ENCODE data around the gene A2M. TPM values are rescaled to one million over a fixed set of nuclear protein-coding genes. Genes with fewer than 3 reads are reported as not detected.

The A2M gene
- total and polyA plus RNA-seq, 2 donors (not counting 3 experiments of a cell fraction or from before 2014, with no cell fraction given) = 11.5 to 16.9 TPM

GRCh38 chr12:9051158-9051550 is 64.6 kb downstream of the A2M start:
- H3K27me3 ChIP-seq (ENCODE audit: control insufficient read depth in 2 of 2, insufficient read depth in 2 of 2, low read length in 2 of 2) = peaks cover 7 to 21% of the 10 kb centered on the region in 2 experiments

More at GRCh38 chr12:9051158-9051550, 64.6 kb downstream of the A2M start:
- Histone ChIP-seq H2AFZ (ENCODE audit: low read depth, low read length) (no peak overlapping the region), H4K20me1 (replicated peaks; ENCODE audit: control insufficient read depth, extremely low read depth, insufficient read depth, low read length) (no peaks in the 10 kb centered on the region), H3K27ac (ENCODE audit: insufficient read depth, low read depth, low read length) (no peak overlapping the region), H3K4me2 (ENCODE audit: insufficient read depth, low read length) (no peak overlapping the region), H3K36me3 (ENCODE audit: control insufficient read depth in 2 of 2, extremely low read depth in 1 of 2, insufficient read depth in 2 of 2, low read length in 2 of 2) (no peaks in the 10 kb centered on the region), H3K4me1 (ENCODE audit: control insufficient read depth, extremely low read depth, insufficient read depth, low read length) (no peaks in the 10 kb centered on the region), H3K9me3 (replicated peaks; ENCODE audit: control insufficient read depth, insufficient read depth, low read length) (no peaks in the 10 kb centered on the region), H3K4me3 (replicated peaks in 1 of 3; ENCODE audit: insufficient read depth in 1 of 3, low read depth in 1 of 3, low read length in 3 of 3) (no peak overlapping the region), H3K9me1 (replicated peaks; ENCODE audit: control insufficient read depth, extremely low read depth, insufficient read depth, low read length) (no peaks in the 10 kb centered on the region), H3K9ac (replicated peaks; ENCODE audit: extremely low read depth, insufficient read depth, low read length) (no peak overlapping the region), H3K79me2 (ENCODE audit: control insufficient read depth, insufficient read depth, low read length) (no peaks in the 10 kb centered on the region)
- dilution Hi-C loops (cut with MboI; ENCODE audit: extremely low pct_ligation_motif_present, low sequenced_read_pairs) = no loop called here
- TF ChIP-seq MAX (IDR thresholded peaks at IDR 0.05; ENCODE audit: insufficient read depth, insufficient read length) = no peak
- no peak for TF ChIP-seq CTCF (IDR thresholded peaks at IDR 0.05; ENCODE audit: extremely low read depth in 1 of 2, insufficient read depth in 1 of 2, low read depth in 1 of 2, low read length in 2 of 2)
- TF ChIP-seq GATA2 (IDR thresholded peaks at IDR 0.05; ENCODE audit: insufficient read depth, insufficient read length, low read depth, low read length) = no peak
- no peak for TF ChIP-seq MYC (IDR thresholded peaks at IDR 0.05; ENCODE audit: low read depth, low read length)
- no peak for TF ChIP-seq POLR2AphosphoS5 (IDR thresholded peaks at IDR 0.05; ENCODE audit: insufficient read depth, low read depth, low read length)
- TF ChIP-seq FOS (IDR thresholded peaks at IDR 0.05; ENCODE audit: borderline replicate concordance, insufficient read depth, low read length) = no peak
- TF ChIP-seq EZH2 (IDR thresholded peaks at IDR 0.05; ENCODE audit: borderline replicate concordance, low read depth, low read length, severe bottlenecking) = no peak
- TF ChIP-seq POLR2A (IDR thresholded peaks at IDR 0.05; ENCODE audit: low read depth, low read length) = no peak
- no peak for TF ChIP-seq JUN (IDR thresholded peaks at IDR 0.05; ENCODE audit: borderline replicate concordance, insufficient read depth, insufficient read length, low read depth)
- FAIRE-seq = no peak
- no peak for DNase-seq (ENCODE audit: low read depth, low spot score)
- POLR2A ChIA-PET = no interaction called here
- CTCF ChIA-PET = interaction anchor here (4.8 to 6.7 kb wide), 2 partner anchors 393 to 507 kb away, joined by 104 to 155 read pairs; no protein-coding TSS in a partner anchor
- intact Hi-C loops (cut with micrococcal nuclease) = no loop called here
- BruUV-seq (replicated peaks) = no TSS peak
